ENCODE results near the gene EYS.

EYS gene

DNA sequence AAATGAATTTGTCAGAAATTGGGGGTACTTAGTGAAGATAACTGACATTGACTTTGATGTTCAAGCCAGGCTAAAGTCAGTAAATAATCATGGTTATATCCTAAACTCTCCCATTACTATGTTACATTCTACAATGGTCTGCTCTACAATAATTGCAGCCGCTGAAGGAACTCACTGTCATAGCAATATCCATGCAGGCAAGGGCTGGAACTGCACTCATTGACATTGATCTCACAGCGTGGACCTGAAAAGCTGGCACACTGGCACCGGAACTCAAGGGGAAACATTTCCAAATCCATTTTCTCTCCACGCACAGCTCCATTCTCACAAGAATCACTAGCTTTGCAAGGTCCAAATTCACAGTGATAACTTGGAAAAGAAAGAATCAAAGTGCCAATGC lies 702.7 kb downstream of the EYS start:
- TF ChIP-seq, protein P1, sequence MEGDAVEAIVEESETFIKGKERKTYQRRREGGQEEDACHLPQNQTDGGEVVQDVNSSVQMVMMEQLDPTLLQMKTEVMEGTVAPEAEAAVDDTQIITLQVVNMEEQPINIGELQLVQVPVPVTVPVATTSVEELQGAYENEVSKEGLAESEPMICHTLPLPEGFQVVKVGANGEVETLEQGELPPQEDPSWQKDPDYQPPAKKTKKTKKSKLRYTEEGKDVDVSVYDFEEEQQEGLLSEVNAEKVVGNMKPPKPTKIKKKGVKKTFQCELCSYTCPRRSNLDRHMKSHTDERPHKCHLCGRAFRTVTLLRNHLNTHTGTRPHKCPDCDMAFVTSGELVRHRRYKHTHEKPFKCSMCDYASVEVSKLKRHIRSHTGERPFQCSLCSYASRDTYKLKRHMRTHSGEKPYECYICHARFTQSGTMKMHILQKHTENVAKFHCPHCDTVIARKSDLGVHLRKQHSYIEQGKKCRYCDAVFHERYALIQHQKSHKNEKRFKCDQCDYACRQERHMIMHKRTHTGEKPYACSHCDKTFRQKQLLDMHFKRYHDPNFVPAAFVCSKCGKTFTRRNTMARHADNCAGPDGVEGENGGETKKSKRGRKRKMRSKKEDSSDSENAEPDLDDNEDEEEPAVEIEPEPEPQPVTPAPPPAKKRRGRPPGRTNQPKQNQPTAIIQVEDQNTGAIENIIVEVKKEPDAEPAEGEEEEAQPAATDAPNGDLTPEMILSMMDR (IDR thresholded peaks at IDR 0.05), result no peak

DNA sequence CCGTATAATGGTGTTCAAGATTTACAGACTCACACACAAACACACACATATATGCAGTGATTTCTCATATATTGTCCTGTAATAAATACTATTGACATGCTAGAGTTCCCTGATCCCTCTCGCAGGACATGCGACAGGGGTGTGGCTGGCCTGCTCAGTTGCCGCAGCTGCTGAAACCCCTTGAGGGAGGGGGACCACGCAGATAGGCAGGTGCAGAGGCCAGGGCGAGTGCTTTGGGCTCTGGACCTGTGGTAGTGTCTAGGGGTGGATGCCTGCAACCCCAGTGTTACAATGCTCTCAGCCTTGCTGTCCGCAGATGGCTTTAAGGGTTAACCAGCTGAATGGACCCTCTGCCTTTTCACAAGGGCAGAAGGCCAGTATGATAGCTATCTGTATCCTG lies 706.2 kb downstream of the EYS start:
- TF ChIP-seq, protein P1 (IDR thresholded peaks at IDR 0.05), result no peak

DNA sequence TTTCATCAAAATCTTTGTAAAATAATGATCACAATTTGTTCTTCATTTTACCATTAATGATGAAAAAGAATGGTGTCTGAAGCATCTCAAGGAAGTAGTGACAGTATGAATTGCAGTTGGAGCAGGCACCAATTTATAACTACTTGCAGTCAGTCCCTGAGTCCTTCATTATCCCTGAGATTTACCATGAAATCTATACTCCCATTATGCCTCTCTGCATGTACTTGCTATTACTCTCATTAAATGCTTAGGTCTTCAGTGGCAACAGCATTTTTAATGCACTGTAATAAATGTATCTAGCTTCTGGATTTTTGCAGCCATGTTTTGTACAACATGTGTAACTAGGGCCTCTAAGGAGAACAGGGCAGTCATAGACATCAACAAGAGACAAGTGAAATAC lies 708.8 kb downstream of the EYS start:
- TF ChIP-seq, protein P1 (IDR thresholded peaks at IDR 0.05), result no peak

DNA sequence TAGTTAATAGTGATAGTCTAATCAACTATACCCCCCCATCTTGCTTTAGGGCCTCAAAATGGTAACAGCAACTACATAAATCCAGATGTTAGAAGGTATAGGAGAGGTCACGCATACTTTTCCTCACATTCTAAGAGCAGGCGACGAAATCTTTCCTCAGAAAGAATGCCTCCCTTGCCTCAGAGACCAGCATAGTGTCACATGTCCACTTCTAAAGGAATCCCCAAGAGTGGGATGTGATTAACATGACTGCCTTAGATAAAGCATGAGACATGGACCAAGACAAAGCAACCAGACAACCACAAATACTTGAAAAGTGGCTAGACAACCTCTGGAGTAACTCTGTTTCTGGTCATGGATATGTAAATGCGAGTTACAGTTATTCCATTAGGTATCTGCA lies 710.7 kb downstream of the EYS start:
- TF ChIP-seq, protein P1 (IDR thresholded peaks at IDR 0.05), result no peak

DNA sequence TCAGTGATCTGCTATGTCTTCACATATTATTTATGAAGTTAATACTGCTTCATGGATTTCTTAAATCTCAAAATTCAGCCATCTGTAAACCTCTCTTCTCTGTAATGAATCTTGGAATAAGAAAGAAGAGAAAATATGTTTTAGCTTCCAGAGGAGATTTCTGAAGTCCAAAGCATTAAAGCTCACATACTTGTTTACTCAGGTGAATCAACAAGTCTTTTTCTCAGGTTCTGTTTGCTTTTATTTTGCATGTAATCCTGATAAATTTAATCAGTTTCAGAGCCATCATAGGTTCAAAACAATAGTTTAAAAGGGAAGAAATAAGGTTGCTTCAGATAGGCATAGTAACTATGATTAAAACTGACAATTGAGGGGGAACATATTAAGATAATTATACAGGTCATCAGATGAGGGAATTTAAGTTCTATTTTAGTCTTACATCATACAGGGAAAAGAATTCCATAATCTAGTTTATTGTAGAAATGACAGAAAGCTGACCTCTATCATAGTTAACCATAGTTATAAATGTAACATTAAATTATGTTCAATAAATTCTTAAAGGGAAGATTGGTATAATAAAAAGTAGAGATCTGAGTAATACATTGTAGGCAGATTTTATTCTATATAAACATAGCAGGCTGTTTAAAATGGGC lies 716.2 kb downstream of the EYS start:
- TF ChIP-seq, protein P1 (IDR thresholded peaks at IDR 0.05), result no peak

DNA sequence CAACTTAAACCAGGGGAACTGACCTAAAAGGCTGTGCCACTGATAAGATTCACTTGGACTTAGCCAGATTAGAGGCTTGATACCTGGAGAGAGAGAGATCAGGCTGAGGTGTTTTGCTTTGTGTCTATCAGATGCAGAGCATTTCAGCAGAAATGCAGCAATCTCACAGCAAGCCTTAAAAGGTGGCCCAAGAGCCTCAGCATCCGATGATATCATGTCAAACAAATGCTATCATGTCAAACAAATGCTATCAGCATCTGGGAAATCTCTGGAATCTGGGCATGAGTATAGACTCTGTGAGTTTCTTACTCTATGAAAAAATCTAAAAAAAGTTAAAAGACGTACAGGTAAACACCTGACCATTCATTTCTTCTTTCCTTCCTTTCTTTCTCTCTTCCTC lies 718.9 kb downstream of the EYS start:
- TF ChIP-seq, protein P1 (IDR thresholded peaks at IDR 0.05), result no peak

DNA sequence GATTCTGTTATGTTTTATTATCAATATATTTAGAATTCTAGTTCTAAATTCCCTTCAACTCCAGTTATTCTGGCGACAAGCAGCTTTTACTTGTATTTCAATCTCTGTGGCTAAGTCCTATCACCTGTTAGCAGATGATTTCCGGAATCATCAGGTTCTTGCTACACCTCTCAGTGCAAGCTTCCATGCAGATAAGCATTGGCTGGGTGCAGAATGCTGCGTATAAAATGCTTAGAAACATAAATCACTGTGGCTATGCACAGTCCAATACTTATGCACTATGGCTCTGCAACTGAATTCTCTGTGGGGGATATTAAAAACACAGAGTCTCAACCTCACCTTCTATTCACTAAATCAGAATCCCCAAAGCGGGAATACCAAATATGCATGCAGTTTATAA lies 720.0 kb downstream of the EYS start:
- TF ChIP-seq, protein P1 (IDR thresholded peaks at IDR 0.05), result no peak

DNA sequence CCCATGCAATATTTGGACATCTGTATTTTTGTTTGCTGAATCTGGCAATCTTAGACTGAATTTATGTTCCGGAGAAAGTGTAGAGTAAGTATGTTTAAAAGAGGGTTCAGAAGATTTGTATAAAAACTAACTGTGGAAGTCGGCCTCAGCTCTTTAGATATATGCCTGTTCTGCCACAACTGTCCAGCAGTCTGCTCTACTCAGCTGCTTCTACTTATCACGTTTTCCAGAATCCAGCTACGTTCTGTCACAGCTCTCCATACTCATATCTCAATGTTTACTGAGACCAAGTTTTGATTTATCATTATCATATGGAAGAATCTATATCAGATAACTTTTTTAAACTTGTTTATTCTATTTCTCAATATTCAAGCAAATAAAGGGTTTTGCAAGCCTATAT lies 721.3 kb downstream of the EYS start:
- TF ChIP-seq, protein P1 (IDR thresholded peaks at IDR 0.05), result no peak

All from LNCAP (cell line).